ENCODE results near the gene TSC22D3.
A peak's percentile ranks its signal among the peaks of the same experiment; 100 is the strongest.
"Not testable (repeated sequence)": the region's sequence is repeated elsewhere in the genome, so short reads cannot be mapped to it uniquely, and the experiment has no call there.

The TSC22D3 gene

DNA sequence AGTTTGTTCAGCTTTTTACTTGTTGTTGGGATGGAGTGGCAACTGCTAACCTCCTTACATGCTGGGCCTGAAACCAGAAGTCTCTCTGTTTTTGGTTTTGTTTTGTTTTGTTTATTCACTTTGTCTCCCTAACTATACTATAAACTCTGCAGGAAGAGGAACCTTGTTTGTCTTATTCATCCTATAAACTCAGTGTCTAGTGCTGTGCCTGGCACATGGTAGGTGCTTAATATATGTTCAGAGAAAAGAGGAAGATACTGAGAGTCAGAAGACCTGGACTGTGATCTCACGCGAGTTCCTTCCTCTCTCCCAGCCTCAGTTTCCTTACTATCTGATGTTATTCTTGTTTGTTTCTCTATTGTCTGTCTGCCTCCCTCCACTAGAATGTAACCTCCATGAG lies 76.0 kb downstream of the TSC22D3 start:
- no peak overlapping the region for H3K27ac ChIP-seq
- no peak overlapping the region for H3K4me3 ChIP-seq

- Histone ChIP-seq H3K27ac (no peak overlapping the region), H3K4me3 (no peak overlapping the region)
Observed at GRCh38 chrX:107691024-107691448, 84.6 kb downstream of the TSC22D3 start.

DNA sequence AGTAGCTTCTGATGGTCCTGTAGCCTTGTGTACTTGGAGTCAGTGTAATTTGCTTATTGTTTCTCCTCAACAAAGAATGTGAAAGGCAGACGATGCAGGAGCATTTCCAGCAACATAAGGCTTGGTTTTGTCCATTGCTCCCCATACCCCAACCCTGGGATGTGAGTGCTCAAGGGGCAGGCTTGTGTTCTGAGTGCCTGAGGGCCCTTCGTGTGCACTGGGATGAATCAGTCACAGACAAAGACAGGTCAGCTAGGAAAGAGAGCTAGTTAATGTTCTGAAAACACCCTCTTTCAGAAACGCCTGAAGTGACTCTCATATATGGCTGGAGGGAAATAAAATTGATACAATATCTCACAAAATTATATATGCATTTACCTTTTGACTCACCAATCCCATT lies 88.1 kb downstream of the TSC22D3 start:
- Histone ChIP-seq H3K27ac (no peak overlapping the region), H3K4me3 (no peak overlapping the region)

DNA sequence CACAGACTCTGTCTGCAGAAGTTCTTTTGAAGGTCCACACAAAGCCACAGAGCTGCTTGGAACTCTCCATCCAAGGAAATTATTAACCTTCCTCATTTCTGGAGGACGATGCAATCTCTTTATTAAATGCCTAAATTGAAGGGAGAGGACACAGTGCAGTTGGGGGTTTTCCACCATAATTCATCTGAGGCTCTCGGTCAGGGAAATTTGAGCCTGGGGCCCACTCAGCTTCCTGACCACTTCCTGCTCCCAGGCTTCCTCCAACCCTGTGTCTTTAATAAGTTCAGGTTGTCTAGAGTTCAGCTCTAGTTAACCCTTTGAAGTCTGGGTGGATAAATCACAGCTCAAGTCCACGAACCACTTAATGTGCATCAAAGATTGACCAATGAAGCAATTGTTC lies 88.8 kb downstream of the TSC22D3 start:
- Histone ChIP-seq H3K4me3 (no peak overlapping the region), H3K27ac (no peak overlapping the region)

- peak overlapping the region in 3 of 21 experiments; percentile 10 to 21 (median 19) for H3K27ac ChIP-seq
Observed at GRCh38 chrX:107686026-107686425, 89.6 kb downstream of the TSC22D3 start.

GRCh38 chrX:107685586-107685985 lies 90.0 kb downstream of the TSC22D3 start:
- not testable (repeated sequence) for H3K4me3 ChIP-seq
- peak overlapping the region in 5 of 21 experiments; percentile 10 to 71 (median 43) for H3K27ac ChIP-seq

More at GRCh38 chrX:107686026-107686425, 89.6 kb downstream of the TSC22D3 start:
- no peak overlapping the region for H3K4me3 ChIP-seq

DNA sequence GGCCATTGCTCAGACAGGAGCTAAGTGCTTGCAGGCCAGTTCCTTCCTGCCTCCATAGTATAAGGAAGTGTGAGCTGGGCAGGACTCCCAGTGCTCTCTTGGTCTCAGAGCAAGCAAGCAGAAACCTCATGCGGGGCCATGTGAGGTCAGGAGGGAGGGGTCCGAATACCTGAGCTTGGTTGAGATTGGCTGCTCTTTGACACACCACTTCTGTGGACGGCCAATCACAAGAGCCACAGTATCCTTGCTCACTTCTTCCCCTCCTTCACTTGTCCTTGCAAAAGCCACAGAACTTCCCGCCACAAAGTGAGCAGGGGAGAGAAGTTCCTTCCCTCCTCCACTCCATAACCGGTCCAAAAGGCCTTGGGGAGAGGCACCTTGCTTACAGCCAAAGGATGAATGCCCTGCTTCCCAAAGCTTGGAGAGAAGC lies 90.6 kb downstream of the TSC22D3 start:
- no peak overlapping the region for H3K4me3 ChIP-seq
- H3K27ac ChIP-seq = peak overlapping the region in 8 of 21 experiments; percentile 19 to 71 (median 56)

DNA sequence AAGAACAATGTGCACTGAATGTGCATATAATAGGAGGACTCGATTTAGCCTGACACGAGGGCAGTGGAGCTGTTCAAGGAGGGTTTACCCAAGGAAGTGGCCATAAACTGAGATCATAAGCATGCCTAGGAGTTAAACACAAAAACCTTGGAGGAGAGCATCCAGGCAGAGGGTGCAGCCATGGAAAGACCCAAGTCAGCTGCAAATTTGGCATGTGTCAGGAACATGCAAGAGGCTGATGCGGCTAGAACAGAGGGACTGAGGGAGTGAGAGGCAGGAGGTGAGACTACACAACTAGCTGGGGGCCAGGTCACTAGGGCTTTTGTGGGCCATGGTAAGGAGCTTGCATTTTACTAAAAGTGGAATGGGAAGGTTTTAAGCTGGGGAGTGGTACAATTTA lies 91.7 kb downstream of the TSC22D3 start:
- Histone ChIP-seq H3K27ac (peak overlapping the region in 7 of 21 experiments; percentile 6 to 71 (median 55)), H3K4me3 (no peak overlapping the region)

DNA sequence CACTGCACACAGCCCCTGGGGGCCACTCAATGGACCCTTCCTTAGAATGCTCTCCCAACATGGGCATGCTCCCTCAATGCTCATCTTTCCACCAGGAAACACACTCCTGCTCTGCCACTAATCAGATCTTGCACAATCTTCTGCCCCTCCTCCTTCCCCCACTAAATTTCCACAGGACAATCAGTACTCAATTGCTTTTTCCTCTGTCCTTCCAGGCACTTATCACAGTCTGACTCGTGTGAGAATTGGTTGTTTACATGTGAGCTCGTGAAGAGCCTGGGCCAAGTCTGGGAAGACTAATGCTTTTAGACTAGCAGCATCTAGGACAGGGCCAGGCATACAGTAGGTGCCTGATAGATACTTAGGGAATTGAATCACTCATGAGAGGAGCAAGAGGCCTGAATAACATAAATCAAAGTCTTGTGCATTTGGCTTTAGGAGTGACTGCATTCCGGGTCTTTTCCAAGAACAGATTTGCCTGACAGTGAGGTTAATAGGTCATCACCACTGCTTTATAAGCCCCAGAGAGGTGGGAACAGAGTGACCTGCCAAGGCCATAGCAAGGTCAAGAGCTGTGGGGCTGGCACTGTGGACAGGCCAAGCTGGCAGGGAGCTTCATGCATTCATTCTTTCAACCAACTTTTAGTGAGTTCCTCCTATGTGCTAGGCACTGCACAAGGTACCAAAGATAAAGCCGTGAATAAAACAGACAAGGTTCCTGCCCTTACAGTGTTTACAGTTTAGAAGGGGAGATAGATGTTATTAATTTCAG lies 92.3 kb downstream of the TSC22D3 start:
- H3K27ac ChIP-seq = peak overlapping the region in 5 of 21 experiments; percentile 33 to 72 (median 62)
- H3K4me3 ChIP-seq = no peak overlapping the region

- no peak overlapping the region for H3K4me3 ChIP-seq
- H3K27ac ChIP-seq = peak overlapping the region in 1 of 21 experiments; percentile 72
Observed at GRCh38 chrX:107682256-107682655, 93.3 kb downstream of the TSC22D3 start.

DNA sequence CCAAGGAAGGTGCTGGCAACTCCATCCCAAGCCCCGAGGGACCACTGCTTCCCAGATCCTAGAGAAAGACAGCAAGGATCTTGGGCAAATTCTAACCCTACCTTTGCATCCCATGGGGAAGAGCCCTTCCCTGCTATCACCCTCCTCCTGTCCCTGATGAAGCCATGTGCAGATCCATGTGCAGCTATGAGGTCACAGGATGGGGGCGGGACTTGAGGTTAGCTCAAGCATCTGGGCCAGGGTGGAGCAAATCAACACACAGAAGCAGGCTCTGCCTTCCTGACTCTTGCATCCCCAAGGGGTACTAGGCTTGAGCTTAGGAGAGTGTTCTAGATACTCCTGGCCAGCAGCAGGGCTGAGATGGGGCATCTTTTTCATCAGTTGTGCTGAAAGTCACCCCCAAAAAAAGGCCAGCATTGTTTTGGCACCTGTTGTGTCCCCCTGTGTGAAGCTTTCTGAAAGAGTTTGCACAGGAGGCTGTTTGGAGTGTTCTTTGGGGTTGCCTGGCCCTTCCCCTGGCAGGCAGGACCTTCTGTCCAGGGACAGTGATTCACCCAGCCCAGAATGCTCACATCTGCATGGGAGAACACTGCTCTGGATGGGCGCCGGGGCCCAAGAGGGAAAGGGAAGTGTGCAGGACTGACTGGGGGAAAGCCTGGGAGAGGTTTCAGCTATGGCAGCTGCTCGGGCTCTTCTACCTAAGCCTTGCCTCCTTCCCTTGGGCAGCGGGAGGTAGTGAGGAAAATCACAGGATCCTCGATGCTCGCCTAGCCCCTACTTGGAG lies 96.4 kb downstream of the TSC22D3 start:
- H3K4me3 ChIP-seq = no peak overlapping the region

DNA sequence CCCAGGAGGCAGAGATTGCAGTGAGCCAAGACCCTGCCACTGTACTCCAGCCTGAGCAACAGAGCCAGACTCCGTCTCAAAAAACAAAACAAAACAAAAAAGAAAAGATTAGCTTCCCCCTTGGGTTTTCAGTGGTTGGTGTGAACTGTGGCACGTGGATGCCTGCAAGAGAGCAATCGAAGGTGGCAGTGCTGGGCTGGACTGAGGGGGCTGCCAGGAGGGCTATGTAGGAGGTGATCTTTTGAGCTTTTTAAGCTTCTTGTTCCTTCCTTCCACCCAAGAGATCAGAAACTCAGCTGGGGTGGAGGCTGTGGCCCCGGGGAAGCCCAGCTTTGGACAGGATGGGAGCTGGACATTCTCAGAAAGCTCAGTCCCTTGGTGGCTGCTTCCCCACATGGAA lies 97.7 kb downstream of the TSC22D3 start:
- Histone ChIP-seq H3K4me3 (no peak overlapping the region), H3K27ac (peak overlapping the region in 17 of 21 experiments; percentile 29 to 94 (median 88))

More for the DNA sequence above, 96.4 kb downstream of the TSC22D3 start:
- H3K27ac ChIP-seq = peak overlapping the region in 11 of 21 experiments; percentile 5 to 94 (median 88)

DNA sequence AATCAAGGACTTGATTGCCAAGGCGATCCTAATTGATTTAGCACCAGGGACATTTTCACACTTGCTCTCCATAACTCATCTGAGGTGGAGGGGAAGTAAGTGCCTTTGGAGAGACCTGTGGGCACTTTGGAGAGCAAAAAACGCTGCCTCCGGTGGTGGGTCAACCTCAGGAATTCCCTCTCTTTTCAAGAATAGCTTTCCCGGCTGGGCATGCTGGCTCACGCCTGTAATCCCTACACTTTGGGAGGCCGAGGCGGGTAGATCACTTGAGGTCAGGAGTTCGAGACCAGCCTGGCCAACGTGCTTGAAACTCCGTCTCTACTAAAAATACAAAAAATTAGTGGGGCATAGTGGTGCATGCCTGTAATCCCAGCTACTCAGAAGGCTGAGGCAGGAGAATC lies 98.1 kb downstream of the TSC22D3 start:
- Histone ChIP-seq H3K4me3 (no peak overlapping the region), H3K27ac (peak overlapping the region; percentile 17 to 94 (median 87))

- peak overlapping the region; percentile 34 to 94 (median 87) for H3K27ac ChIP-seq
- peak overlapping the region; percentile 30 to 50 (median 39) for H3K4me3 ChIP-seq
Observed at GRCh38 chrX:107676559-107677378, 98.8 kb downstream of the TSC22D3 start.

GRCh38 chrX:107675823-107676555 lies 99.6 kb downstream of the TSC22D3 start:
- Histone ChIP-seq H3K27ac (peak overlapping the region; percentile 34 to 94 (median 88)), H3K4me3 (peak overlapping the region; percentile 30 to 50 (median 39))

- peak overlapping the region in 20 of 21 experiments; percentile 36 to 94 (median 87) for H3K27ac ChIP-seq
- H3K4me3 ChIP-seq = peak overlapping the region in 1 of 7 experiments; percentile 50
Observed at GRCh38 chrX:107675365-107675654, 100.3 kb downstream of the TSC22D3 start.

- no peak overlapping the region for H3K4me3 ChIP-seq
Observed at GRCh38 chrX:107674480-107675364, 100.9 kb downstream of the TSC22D3 start.

GRCh38 chrX:107673933-107674479 lies 101.6 kb downstream of the TSC22D3 start:
- peak overlapping the region; percentile 18 to 94 (median 87) for H3K27ac ChIP-seq

More at GRCh38 chrX:107674480-107675364, 100.9 kb downstream of the TSC22D3 start:
- H3K27ac ChIP-seq = peak overlapping the region; percentile 39 to 94 (median 87)

More at GRCh38 chrX:107673933-107674479, 101.6 kb downstream of the TSC22D3 start:
- H3K4me3 ChIP-seq = no peak overlapping the region

All from skin epidermis (tissue), 12 donors.